Measurements from ENCODE around the gene CD320.

Gene CD320

DNA sequence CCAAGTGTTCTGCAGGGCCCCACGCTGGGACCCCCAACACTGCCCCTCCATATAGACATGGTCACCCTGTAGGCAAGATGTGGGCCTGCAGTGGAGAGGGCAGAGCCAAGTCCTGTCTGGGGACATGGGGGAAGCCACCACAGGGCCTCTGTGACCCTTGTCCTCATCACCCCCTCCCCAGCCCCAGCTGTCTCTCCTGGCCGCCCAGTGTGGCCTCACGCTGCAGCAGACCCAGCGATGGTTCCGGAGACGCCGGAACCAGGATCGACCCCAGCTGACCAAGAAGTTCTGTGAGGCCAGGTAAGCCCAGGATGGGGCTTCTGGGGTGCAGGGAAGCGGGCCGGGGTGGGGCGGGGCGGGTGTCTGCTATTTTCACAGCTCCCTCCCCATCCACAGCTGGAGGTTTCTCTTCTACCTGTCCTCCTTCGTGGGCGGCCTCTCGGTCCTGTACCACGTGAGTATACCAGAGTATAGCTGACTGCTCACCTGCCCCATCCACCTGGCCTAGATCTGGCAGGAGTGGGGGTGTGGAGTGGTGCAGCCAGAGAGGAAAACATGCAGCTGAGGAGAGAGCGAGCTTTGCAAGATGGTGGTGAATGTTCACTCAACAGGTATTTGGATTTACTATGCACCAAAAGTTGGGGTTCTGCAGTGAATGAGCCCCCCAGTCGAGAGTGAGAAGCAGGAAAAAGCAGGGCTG lies 52.6 kb downstream of the CD320 start:
- DNase-seq (ENCODE audit: low read depth in 2 of 2), result no peak

DNA sequence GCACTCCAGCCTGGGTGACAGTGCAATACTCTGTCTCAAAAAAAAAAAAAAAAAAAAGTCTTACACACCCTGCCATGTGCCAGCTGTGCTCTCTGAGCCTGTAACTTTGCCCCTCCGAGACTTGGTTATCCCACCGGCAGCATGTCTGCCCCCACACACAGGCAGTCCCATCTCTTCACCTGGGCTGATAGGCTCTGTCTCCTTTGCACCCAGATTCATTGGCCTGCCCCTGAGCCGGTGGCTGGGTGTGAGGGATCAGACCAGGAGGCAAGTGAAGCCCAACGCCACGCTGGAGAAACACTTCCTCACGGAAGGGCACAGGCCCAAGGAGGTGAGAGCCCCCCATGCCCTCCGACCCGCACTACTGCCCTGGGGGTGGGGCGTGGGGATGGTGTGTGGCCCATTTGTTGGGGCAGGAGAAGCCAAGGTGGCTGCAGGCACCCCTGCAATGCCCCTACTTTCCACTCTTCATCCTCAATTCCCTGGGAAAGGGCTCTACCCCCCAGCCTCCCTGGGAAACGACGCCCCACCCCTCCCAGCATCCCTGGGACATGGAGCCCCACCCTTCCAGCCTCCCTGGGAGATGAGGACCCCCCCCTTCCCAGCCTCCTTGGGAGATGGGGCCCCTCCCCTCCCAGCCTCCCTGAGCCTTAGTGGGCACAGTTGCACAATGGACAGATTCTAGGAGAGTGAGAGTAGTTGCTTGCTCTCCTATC lies 53.7 kb downstream of the CD320 start:
- DNase-seq (ENCODE audit: low read depth in 2 of 2), result no peak

DNA sequence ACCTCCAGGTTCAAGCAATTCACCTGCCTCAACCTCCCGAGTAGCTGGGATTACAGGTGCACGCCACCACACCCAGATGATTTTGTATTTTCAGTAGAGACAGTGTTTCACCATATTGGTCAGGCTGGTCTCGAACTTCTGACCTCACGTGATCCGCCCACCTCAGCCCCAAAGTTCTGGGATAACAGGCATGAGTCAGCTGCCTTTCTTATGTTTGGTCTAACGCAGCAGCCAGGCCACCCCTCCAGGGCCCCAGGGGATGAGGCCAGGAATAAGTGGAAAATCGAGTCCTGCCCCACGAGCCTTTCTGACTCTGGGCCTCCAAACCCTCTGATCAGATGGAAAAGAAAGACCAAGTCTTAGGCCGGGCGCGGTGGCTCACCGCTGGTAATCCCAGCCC lies 54.5 kb downstream of the CD320 start:
- no peak for DNase-seq (ENCODE audit: low read depth in 2 of 2)

- peak; percentile 60 to 77 for DNase-seq (ENCODE audit: low read depth in 2 of 2)
Measured at GRCh38 chr19:8252922-8253589, 55.1 kb downstream of the CD320 start.
